H9 (cell line): Measurements from ENCODE around the gene SPATS2. TPM values are rescaled to one million over a fixed set of nuclear protein-coding genes. Genes with fewer than 3 reads are reported as not detected.

Experiments
- DNase-seq: peaks from one replicate; pipeline ENCODE4 v3.0.0-alpha.2; 2017
- H2AFZ ChIP-seq: one replicate; pipeline ENCODE4 v1.6.1; 2013; ENCODE audit warnings: mild to moderate bottlenecking, low read length, control low read depth, moderate library complexity
- H2AK5ac ChIP-seq: 2 replicates; pipeline ENCODE4 v1.6.1; 2013; ENCODE audit warnings: low read length, control low read depth, mixed read lengths; ENCODE audit not compliant: insufficient read length
- H2BK120ac ChIP-seq: one replicate; pipeline ENCODE4 v1.6.1; 2013; ENCODE audit warnings: low read depth, mild to moderate bottlenecking, low read length, control low read depth, inconsistent platforms; ENCODE audit not compliant: poor library complexity, severe bottlenecking
- H2BK12ac ChIP-seq: 2 replicates; pipeline ENCODE4 v1.6.1; 2013; ENCODE audit warnings: low read length, control low read depth, mixed read lengths, low read depth; ENCODE audit not compliant: insufficient read length
- H2BK15ac ChIP-seq: 2 replicates; pipeline ENCODE4 v1.6.1; 2013; ENCODE audit warnings: low read depth, low read length, control low read depth
- H2BK20ac ChIP-seq: one replicate; pipeline ENCODE4 v1.6.1; 2013; ENCODE audit warnings: low read depth, mild to moderate bottlenecking, low read length, control low read depth, inconsistent platforms; ENCODE audit not compliant: poor library complexity, severe bottlenecking
- H2BK5ac ChIP-seq: 2 replicates; pipeline ENCODE4 v1.6.1; 2013; ENCODE audit warnings: low read length, control low read depth, mixed read lengths; ENCODE audit not compliant: insufficient read length
- H3K14ac ChIP-seq: 2 replicates; pipeline ENCODE4 v1.6.1; 2013; ENCODE audit warnings: low read length, control low read depth; ENCODE audit not compliant: insufficient read depth
- H3K18ac ChIP-seq: 2 replicates; pipeline ENCODE4 v1.6.1; 2013; ENCODE audit warnings: low read depth, mild to moderate bottlenecking, mixed read lengths, low read length, control low read depth; ENCODE audit not compliant: insufficient read length
- H3K23ac ChIP-seq: 2 replicates; pipeline ENCODE4 v1.6.1; 2013; ENCODE audit warnings: low read length, control low read depth, mixed read lengths, low read depth; ENCODE audit not compliant: insufficient read length
- H3K23me2 ChIP-seq: 2 replicates; pipeline ENCODE4 v1.6.1; 2013; ENCODE audit warnings: low read depth, mild to moderate bottlenecking, mixed read lengths, low read length, control low read depth; ENCODE audit not compliant: insufficient read length, poor library complexity, severe bottlenecking
- H3K27ac ChIP-seq: 2 replicates; pipeline ENCODE4 v1.5.1; 2013; ENCODE audit warnings: low read length, control low read depth, mixed read lengths, low read depth; ENCODE audit not compliant: insufficient read length
- H3K27me3 ChIP-seq: 2 replicates; pipeline ENCODE4 v1.6.1; 2013; ENCODE audit warnings: low read length, control low read depth, inconsistent platforms; ENCODE audit not compliant: insufficient read depth
- H3K4ac ChIP-seq: 2 replicates; pipeline ENCODE4 v1.6.1; 2013; ENCODE audit warnings: low read depth, mild to moderate bottlenecking, control low read depth, inconsistent platforms, low read length, moderate library complexity
- H3K4me1 ChIP-seq: 2 replicates; pipeline ENCODE4 v1.6.1; 2013; ENCODE audit warnings: low read length, control low read depth, inconsistent platforms; ENCODE audit not compliant: insufficient read depth
- H3K4me2 ChIP-seq: 2 replicates; pipeline ENCODE4 v1.6.1; 2013; ENCODE audit warnings: low read length, control low read depth, mixed read lengths; ENCODE audit not compliant: insufficient read length, insufficient read depth
- H3K56ac ChIP-seq: 2 replicates; pipeline ENCODE4 v1.6.1; 2013; ENCODE audit warnings: low read depth, mild to moderate bottlenecking, mixed read lengths, low read length, control low read depth; ENCODE audit not compliant: insufficient read length
- H3K79me1 ChIP-seq: 2 replicates; pipeline ENCODE4 v1.6.1; 2013; ENCODE audit warnings: low read depth, mild to moderate bottlenecking, moderate library complexity, low read length, control low read depth, inconsistent platforms; ENCODE audit not compliant: insufficient read depth, poor library complexity, severe bottlenecking
- H3K79me2 ChIP-seq: 2 replicates; pipeline ENCODE4 v1.6.1; 2013; ENCODE audit warnings: low read length, control low read depth, inconsistent platforms; ENCODE audit not compliant: insufficient read depth
- H3K9ac ChIP-seq: 2 replicates; pipeline ENCODE4 v1.6.1; 2013; ENCODE audit warnings: low read length, control low read depth, mixed read lengths; ENCODE audit not compliant: insufficient read length; ENCODE audit errors: extremely low read depth
- H3K9me3 ChIP-seq: one replicate; pipeline ENCODE4 v1.6.1; 2013; ENCODE audit warnings: low read depth, low read length, inconsistent platforms; ENCODE audit not compliant: control insufficient read depth
- H3T11ph ChIP-seq: one replicate; pipeline ENCODE4 v1.6.1; 2013; ENCODE audit warnings: mild to moderate bottlenecking, low read length, control low read depth, inconsistent platforms
- H4K20me1 ChIP-seq: one replicate; pipeline ENCODE4 v1.6.1; 2013; ENCODE audit not compliant: control insufficient read depth, insufficient read length, insufficient read depth
- H4K5ac ChIP-seq: 2 replicates; pipeline ENCODE4 v1.6.1; 2013; ENCODE audit warnings: low read depth, mild to moderate bottlenecking, mixed read lengths, low read length, control low read depth; ENCODE audit not compliant: insufficient read length
- H4K8ac ChIP-seq: replicated peaks from 2 replicates; pipeline ENCODE4 v1.6.1; 2013; ENCODE audit warnings: low read length, control low read depth, mixed read lengths, low read depth; ENCODE audit not compliant: insufficient read length
- H4K91ac ChIP-seq: 2 replicates; pipeline ENCODE4 v1.6.1; 2013; ENCODE audit warnings: low read depth, mild to moderate bottlenecking, moderate library complexity, mixed read lengths, low read length, control low read depth; ENCODE audit not compliant: insufficient read length
- H3K27ac Mint-ChIP-seq, 3 experiments: 2 replicates in 2 of 3; 3 replicates in 1 of 3; pipeline ENCODE4 v1.8.0; 2020 to 2021; ENCODE audit warnings: mixed read lengths in 3 of 3, mild to moderate bottlenecking in 1 of 3, moderate library complexity in 1 of 3
- H3K27me3 Mint-ChIP-seq: 2 replicates; pipeline ENCODE4 v1.8.0; 2021; ENCODE audit warnings: low read depth, mild to moderate bottlenecking, moderate library complexity, mixed read lengths
- H3K36me3 Mint-ChIP-seq, 3 experiments: 2 replicates in 2 of 3; 3 replicates in 1 of 3; pipeline ENCODE4 v1.8.0; 2020 to 2021; ENCODE audit warnings: low read depth in 3 of 3, mixed read lengths in 3 of 3; ENCODE audit not compliant: insufficient read depth in 1 of 3
- H3K4me1 Mint-ChIP-seq, 2 experiments: 2 replicates each; pipeline ENCODE4 v1.8.0; 2020; ENCODE audit warnings: mixed read lengths in 2 of 2
- H3K4me3 Mint-ChIP-seq, 2 experiments: 2 replicates in 1 of 2; 3 replicates in 1 of 2; pipeline ENCODE4 v1.8.0; 2020 to 2021; ENCODE audit warnings: mild to moderate bottlenecking in 2 of 2, mixed read lengths in 2 of 2, moderate library complexity in 1 of 2
- H3K9me3 Mint-ChIP-seq, 2 experiments: 2 replicates in 1 of 2; 3 replicates in 1 of 2; pipeline ENCODE4 v1.8.0; 2020; ENCODE audit warnings: mild to moderate bottlenecking in 2 of 2, mixed read lengths in 2 of 2, moderate library complexity in 1 of 2
- WGBS: extraction: QIAGEN DNeasy Blood & Tissue Kit; methylation state at CpG from one replicate; pipeline ENCODE4 v1.1.7; 2013; ENCODE audit warnings: missing lambda C conversion rate, low lambda C conversion rate, mixed read lengths; ENCODE audit not compliant: insufficient read length; ENCODE audit errors: extremely low coverage; 5-methylcytosine and 5-hydroxymethylcytosine counted together
- total RNA-seq: library from RNA; stranded (reverse); gene quantifications from 2 replicates; pipeline ENCODE4 v1.2.1, GENCODE V29; 2021
- TF ChIP-seq, protein P1 (sequence below): fragments of 200-600 bp; sonication (generic); conservative IDR thresholded peaks from 3 replicates; pipeline ENCODE4 v1.8.0; 2021; ENCODE audit warnings: antibody characterized with exemption, mild to moderate bottlenecking

Gene SPATS2
- total RNA-seq, 1 experiment from 2014 or later = 17.1 TPM

DNA sequence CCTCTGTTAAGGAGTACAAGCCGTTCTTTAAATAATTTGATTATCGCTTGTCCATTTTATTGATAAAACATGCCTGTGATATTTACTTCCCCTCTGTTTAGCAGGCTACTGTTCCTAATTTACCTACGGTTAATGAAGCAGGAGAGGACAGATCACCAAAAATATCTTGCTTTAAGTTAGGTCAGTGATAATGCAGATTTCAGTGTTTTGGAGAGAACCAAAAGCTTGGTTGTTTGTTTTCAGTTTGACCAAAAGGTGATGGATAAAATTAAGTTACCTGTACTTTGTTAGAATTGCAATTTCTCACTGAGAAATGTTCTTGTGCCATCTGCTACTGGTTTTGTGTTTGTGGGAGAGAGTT lies 958 bp downstream of the SPATS2 start:
- no peak overlapping the region for H2AFZ ChIP-seq
- H3K27ac Mint-ChIP-seq = 0 out of 7 replicates have a peak overlapping the region, but pooled peaks of 1 of the 3 experiments have one; percentile 48
- H3K79me2 ChIP-seq = peaks cover 7% of the 10 kb centered on the region; the same call in 1 of the 2 replicates

More for the DNA sequence above, 958 bp downstream of the SPATS2 start:
- H3K9ac ChIP-seq = peak overlapping the region; percentile 85
- no peak overlapping the region for H3K23ac ChIP-seq
- Mint-ChIP-seq H3K36me3 (peaks cover 0 to 6% (median 5%) of the 10 kb centered on the region in 3 experiments; a peak in 3 of 7 replicates), H3K9me3 (no peaks in the 10 kb centered on the region), H3K4me1 (peaks cover 18 to 28% of the 10 kb centered on the region in 2 experiments), H3K4me3 (peak overlapping the region; percentile 87 to 95), H3K27me3 (peaks cover 15% of the 10 kb centered on the region)
- H4K5ac ChIP-seq = no peak overlapping the region
- H4K20me1 ChIP-seq = no peaks in the 10 kb centered on the region
- H4K91ac ChIP-seq = no peak overlapping the region
- no peak overlapping the region for H2BK15ac ChIP-seq
- no peak for DNase-seq
- H3T11ph ChIP-seq = no peak overlapping the region
- peak overlapping the region; percentile 97 for H3K4me2 ChIP-seq
- no peak overlapping the region for H3K56ac ChIP-seq
- no peaks in the 10 kb centered on the region for H3K9me3 ChIP-seq
- peaks cover 2% of the 10 kb centered on the region for H3K79me1 ChIP-seq
- no peak overlapping the region for H2BK20ac ChIP-seq
- H3K4me1 ChIP-seq = no peaks in the 10 kb centered on the region; the same call in 1 of the 2 replicates
- H2BK12ac ChIP-seq = no peak overlapping the region
- H3K23me2 ChIP-seq = peaks cover 4% of the 10 kb centered on the region
- H3K4ac ChIP-seq = no peak overlapping the region
- no peak overlapping the region for H4K8ac ChIP-seq
- H3K27me3 ChIP-seq = 0 out of 2 replicates have a peak, but pooled peaks cover 2% of the 10 kb centered on the region
- no peak overlapping the region for H2BK120ac ChIP-seq
- no peak overlapping the region for H2AK5ac ChIP-seq
- no peak overlapping the region for H2BK5ac ChIP-seq
- no peak overlapping the region for H3K14ac ChIP-seq
- no peak overlapping the region for H3K27ac ChIP-seq
- TF ChIP-seq, protein P1, sequence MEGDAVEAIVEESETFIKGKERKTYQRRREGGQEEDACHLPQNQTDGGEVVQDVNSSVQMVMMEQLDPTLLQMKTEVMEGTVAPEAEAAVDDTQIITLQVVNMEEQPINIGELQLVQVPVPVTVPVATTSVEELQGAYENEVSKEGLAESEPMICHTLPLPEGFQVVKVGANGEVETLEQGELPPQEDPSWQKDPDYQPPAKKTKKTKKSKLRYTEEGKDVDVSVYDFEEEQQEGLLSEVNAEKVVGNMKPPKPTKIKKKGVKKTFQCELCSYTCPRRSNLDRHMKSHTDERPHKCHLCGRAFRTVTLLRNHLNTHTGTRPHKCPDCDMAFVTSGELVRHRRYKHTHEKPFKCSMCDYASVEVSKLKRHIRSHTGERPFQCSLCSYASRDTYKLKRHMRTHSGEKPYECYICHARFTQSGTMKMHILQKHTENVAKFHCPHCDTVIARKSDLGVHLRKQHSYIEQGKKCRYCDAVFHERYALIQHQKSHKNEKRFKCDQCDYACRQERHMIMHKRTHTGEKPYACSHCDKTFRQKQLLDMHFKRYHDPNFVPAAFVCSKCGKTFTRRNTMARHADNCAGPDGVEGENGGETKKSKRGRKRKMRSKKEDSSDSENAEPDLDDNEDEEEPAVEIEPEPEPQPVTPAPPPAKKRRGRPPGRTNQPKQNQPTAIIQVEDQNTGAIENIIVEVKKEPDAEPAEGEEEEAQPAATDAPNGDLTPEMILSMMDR = no peak
- H3K18ac ChIP-seq = no peak overlapping the region
- no CpG with 5 or more reads among the region's 3 CpGs for WGBS
